ENCODE measurements around the gene CIDEC. TPM values are rescaled to one million over a fixed set of nuclear protein-coding genes. Genes with fewer than 3 reads are reported as not detected.
A peak's percentile ranks its signal among the peaks of the same experiment; 100 is the strongest.
"Not testable (repeated sequence)": the region's sequence is repeated elsewhere in the genome, so short reads cannot be mapped to it uniquely, and the experiment has no call there.

CIDEC gene
- total RNA-seq, 4 donors from 2014 or later: 12.5 to 34.7 (median 26.1) TPM

DNA sequence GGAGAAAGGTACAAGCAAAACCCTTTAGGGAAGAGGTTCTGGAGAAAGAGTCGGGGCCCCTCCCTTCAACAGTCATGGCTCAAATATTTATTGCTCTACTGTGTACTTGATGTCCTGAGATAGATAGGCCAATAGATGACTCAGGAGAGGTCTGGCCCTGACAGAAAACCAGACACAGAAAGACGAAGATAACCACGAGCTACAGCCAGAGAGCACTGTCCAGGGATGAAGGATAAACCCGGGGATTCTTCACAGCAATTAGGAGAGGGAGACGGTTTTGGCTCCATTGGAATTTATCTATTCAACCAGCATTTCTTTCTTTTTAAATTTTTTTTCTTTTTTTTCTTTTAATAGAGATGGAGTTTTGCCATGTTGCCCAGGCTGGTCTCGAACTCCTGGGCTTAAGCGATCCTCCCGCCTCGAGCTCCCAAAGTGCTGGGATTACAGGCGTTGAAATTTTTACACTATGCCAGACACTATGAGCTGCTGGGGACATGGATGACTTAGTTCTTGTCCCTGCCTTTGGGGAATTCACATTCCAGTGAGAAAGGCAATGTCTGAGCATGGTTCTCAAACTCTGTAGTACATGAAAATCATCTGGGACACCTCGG lies 4.6 kb upstream of the CIDEC start:
- no peaks in the 10 kb centered on the region for H3K27me3 ChIP-seq
- no peaks in the 10 kb centered on the region for H3K9me3 ChIP-seq
- 51% methylated on average over 11 of the region's 11 CpGs for WGBS
- DNase-seq (ENCODE audit: low spot score in 2 of 2): no peak
- TF ChIP-seq EP300 (IDR thresholded peaks at IDR 0.05) (no peak), POLR2AphosphoS5 (IDR thresholded peaks at IDR 0.05) (peak in 1 of 3 donors; percentile 49)
- no peak overlapping the region for H3K4me3 ChIP-seq
- no peaks in the 10 kb centered on the region for H3K36me3 ChIP-seq
- H3K4me1 ChIP-seq: peaks cover 15% of the 10 kb centered on the region
- H3K27ac ChIP-seq: peak overlapping the region; percentile 79

DNA sequence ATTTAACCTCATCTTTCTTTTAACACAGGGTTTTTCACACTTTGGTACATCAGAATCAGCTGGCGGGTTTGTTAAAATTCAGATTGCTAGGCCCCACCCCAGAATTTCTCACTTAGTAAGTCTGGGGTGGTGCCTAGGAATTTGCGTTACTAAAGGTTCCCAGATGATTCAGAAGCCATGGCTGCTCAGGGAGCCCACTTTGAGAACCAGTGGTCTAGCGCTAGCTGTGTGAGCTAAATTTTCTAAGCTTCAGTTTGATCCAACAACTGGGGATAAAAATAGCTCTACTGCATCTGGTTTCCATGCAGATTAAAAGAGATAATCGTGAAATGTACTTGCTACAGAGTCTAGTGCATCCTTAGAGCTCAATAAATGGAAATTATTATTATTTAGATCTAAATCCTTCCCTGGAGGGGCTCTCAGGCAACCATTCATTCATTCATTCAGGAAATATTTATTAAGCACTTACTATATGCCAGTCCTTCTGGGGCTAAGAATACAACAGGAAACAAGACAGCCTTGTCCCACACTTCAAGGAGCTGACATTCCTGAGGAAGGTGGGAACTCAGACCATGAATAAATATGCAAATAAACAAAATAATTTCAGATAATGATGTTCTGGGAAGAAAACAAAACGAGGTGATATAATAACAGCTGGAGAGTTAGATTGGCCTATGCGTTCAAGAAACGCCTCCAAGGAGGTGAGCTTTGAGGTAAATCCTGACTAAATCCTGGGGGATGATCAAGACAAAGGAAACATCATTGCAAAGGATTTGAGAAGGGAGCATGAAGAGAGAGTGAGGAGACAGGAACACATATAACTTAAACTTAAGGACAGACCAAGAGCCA lies 3.9 kb upstream of the CIDEC start:
- peak overlapping the region; percentile 79 for H3K27ac ChIP-seq
- 52% methylated on average over 7 of the region's 7 CpGs for WGBS
- H3K36me3 ChIP-seq: no peaks in the 10 kb centered on the region
- H3K4me1 ChIP-seq: peaks cover 20% of the 10 kb centered on the region
- no peak overlapping the region for H3K4me3 ChIP-seq
- H3K27me3 ChIP-seq: no peaks in the 10 kb centered on the region
- no peak for TF ChIP-seq CTCF (IDR thresholded peaks at IDR 0.05)
- no peak for TF ChIP-seq POLR2AphosphoS5 (IDR thresholded peaks at IDR 0.05)
- no peak for TF ChIP-seq EP300 (IDR thresholded peaks at IDR 0.05)
- TF ChIP-seq POLR2A (IDR thresholded peaks at IDR 0.05): no peak
- DNase-seq (ENCODE audit: low spot score in 2 of 2): no peak
- H3K9me3 ChIP-seq: no peaks in the 10 kb centered on the region

DNA sequence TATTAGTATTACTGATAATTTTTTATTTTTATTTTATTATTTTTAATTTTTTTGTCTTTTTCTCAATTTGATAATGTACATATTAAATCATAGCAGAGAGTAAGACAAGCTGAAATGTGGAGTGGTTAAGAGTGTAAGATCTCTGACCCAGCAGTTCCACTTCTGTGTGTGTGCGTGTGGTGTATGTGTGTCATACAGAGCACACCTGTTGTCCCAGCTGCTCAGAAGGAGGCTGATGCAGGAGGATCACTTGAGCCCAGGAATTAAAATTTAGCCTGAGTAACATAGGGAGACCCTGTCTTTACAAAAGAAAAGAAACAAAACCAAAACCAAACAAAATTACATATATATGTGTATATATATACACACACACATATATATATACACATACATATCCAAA lies 1.4 kb upstream of the CIDEC start:
- no peak overlapping the region for H3K27ac ChIP-seq
- TF ChIP-seq POLR2AphosphoS5 (IDR thresholded peaks at IDR 0.05) (no peak), POLR2A (IDR thresholded peaks at IDR 0.05) (no peak), EP300 (IDR thresholded peaks at IDR 0.05) (no peak), CTCF (IDR thresholded peaks at IDR 0.05) (no peak)
- no peaks in the 10 kb centered on the region for H3K36me3 ChIP-seq
- H3K9me3 ChIP-seq: no peaks in the 10 kb centered on the region
- WGBS: 100% methylated on average over 1 of the region's 1 CpG
- no peaks in the 10 kb centered on the region for H3K27me3 ChIP-seq
- peaks cover 20% of the 10 kb centered on the region for H3K4me1 ChIP-seq
- no peak for DNase-seq (ENCODE audit: low spot score in 2 of 2)
- no peak overlapping the region for H3K4me3 ChIP-seq

- H3K4me1 ChIP-seq: peaks cover 7% of the 10 kb centered on the region
- no peak overlapping the region for H3K4me3 ChIP-seq
- TF ChIP-seq CTCF (IDR thresholded peaks at IDR 0.05) (no peak), POLR2AphosphoS5 (IDR thresholded peaks at IDR 0.05) (no peak), POLR2A (IDR thresholded peaks at IDR 0.05) (no peak), EP300 (IDR thresholded peaks at IDR 0.05) (no peak)
- DNase-seq (ENCODE audit: low spot score in 2 of 2): no peak
- WGBS: 84% methylated on average over 5 of the region's 5 CpGs
- no peak overlapping the region for H3K27ac ChIP-seq
- no peaks in the 10 kb centered on the region for H3K36me3 ChIP-seq
- no peaks in the 10 kb centered on the region for H3K27me3 ChIP-seq
- no peaks in the 10 kb centered on the region for H3K9me3 ChIP-seq
Measured at GRCh38 chr3:9878700-9879099, 1.4 kb downstream of the CIDEC start.

GRCh38 chr3:9876991-9877390 lies 3.1 kb downstream of the CIDEC start:
- no peaks in the 10 kb centered on the region for H3K36me3 ChIP-seq
- 74% methylated on average over 3 of the region's 12 CpGs for WGBS

DNA sequence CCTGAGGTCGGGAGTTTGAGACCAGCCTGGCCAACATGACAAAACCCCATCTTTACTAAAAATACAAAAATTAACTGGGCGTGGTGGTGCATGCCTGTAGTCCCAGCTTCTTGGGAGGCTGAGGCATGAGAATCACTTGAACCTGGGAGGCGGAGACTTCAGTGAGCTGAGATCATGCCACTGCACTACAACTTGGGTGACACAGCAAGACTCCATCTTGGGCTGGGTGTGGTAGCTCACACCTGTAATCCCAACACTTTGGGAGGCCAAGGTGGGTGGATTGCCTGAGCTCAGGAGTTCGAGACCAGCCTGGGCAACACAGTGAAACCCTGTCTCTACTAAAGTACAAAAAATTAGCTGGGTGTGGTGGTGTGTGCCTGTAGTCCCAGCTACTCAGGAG lies 3.8 kb downstream of the CIDEC start:
- not testable (repeated sequence) for H3K4me3 ChIP-seq; DNase-seq (ENCODE audit: low spot score in 2 of 2); H3K36me3 ChIP-seq; H3K9me3 ChIP-seq; H3K27me3 ChIP-seq; H3K4me1 ChIP-seq; H3K27ac ChIP-seq
- WGBS: 89% methylated on average over 4 of the region's 4 CpGs

More at GRCh38 chr3:9876991-9877390, 3.1 kb downstream of the CIDEC start:
- Histone ChIP-seq H3K27me3 (no peaks in the 10 kb centered on the region), H3K4me3 (no peak overlapping the region), H3K4me1 (peaks cover 5% of the 10 kb centered on the region), H3K27ac (no peak overlapping the region), H3K9me3 (no peaks in the 10 kb centered on the region)
- TF ChIP-seq POLR2A (IDR thresholded peaks at IDR 0.05) (no peak), EP300 (IDR thresholded peaks at IDR 0.05) (no peak), POLR2AphosphoS5 (IDR thresholded peaks at IDR 0.05) (no peak), CTCF (IDR thresholded peaks at IDR 0.05) (no peak)
- DNase-seq (ENCODE audit: low spot score in 2 of 2): no peak
